Fibroblast of lung (primary cell): Measurements from ENCODE around the gene GYPC. TPM values are rescaled to one million over a fixed set of nuclear protein-coding genes. Genes with fewer than 3 reads are reported as not detected.

Source experiments
- DNase-seq, 2 donors: peaks; one replicate each; pipeline versions ENCODE4 v3.0.0 to v3.0.0-alpha.2; 2010; ENCODE audit warnings: low read depth in 2 of 2
- H2AFZ ChIP-seq: 2 replicates; pipeline ENCODE4 v1.5.1; 2012; ENCODE audit warnings: low read length, control low read depth, inconsistent platforms
- H3K27ac ChIP-seq: 2 replicates; pipeline ENCODE4 v1.5.1; 2011; ENCODE audit warnings: low read length, control low read depth; ENCODE audit not compliant: insufficient read depth
- H3K27me3 ChIP-seq: 2 replicates; pipeline ENCODE4 v1.5.1; 2011; ENCODE audit warnings: mild to moderate bottlenecking, low read length; ENCODE audit not compliant: control insufficient read depth, insufficient read depth
- H3K36me3 ChIP-seq: 2 replicates; pipeline ENCODE4 v1.5.1; 2011; ENCODE audit warnings: low read length; ENCODE audit not compliant: control insufficient read depth, insufficient read depth
- H3K4me1 ChIP-seq: 2 replicates; pipeline ENCODE4 v1.5.1; 2011; ENCODE audit warnings: low read length; ENCODE audit not compliant: control insufficient read depth, insufficient read depth; ENCODE audit errors: extremely low read depth
- H3K4me2 ChIP-seq: 2 replicates; pipeline ENCODE4 v1.5.1; 2011; ENCODE audit warnings: low read length, control low read depth; ENCODE audit not compliant: insufficient read depth; ENCODE audit errors: extremely low read depth
- H3K4me3 ChIP-seq, 4 experiments: fragments of 200-600 bp in 1 of 4; sonication (generic) in 1 of 4; replicated peaks in 1 of 4; 2 replicates each; pipeline ENCODE4 v1.5.1; 2011 to 2016; ENCODE audit warnings: low read length in 4 of 4, low read depth in 3 of 4, mild to moderate bottlenecking in 3 of 4, control low read depth in 2 of 4, inconsistent platforms in 1 of 4, mixed read lengths in 1 of 4; ENCODE audit not compliant: insufficient read depth in 1 of 4; ENCODE audit errors: control extremely low read depth in 1 of 4
- H3K79me2 ChIP-seq: 2 replicates; pipeline ENCODE4 v1.5.1; 2012; ENCODE audit warnings: mild to moderate bottlenecking, low read length, inconsistent platforms; ENCODE audit not compliant: control insufficient read depth, insufficient read depth
- H3K9ac ChIP-seq: 2 replicates; pipeline ENCODE4 v1.5.1; 2011; ENCODE audit warnings: mild to moderate bottlenecking, low read length, control low read depth; ENCODE audit not compliant: insufficient read depth
- H3K9me3 ChIP-seq: 2 replicates; pipeline ENCODE4 v1.5.1; 2012; ENCODE audit warnings: low read depth, low read length; ENCODE audit not compliant: control insufficient read depth, insufficient read depth
- H4K20me1 ChIP-seq: 2 replicates; pipeline ENCODE4 v1.5.1; 2011; ENCODE audit warnings: low read length; ENCODE audit not compliant: control insufficient read depth, insufficient read depth; ENCODE audit errors: extremely low read depth
- CTCF ChIP-seq, 2 donors: IDR thresholded peaks in 1 of 2; conservative IDR thresholded peaks in 1 of 2; 1 replicate in 1 of 2; 2 replicates in 1 of 2; pipeline ENCODE4 v1.5.1; 2011 to 2012; ENCODE audit warnings: low read length in 2 of 2, control low read depth in 1 of 2, inconsistent platforms in 1 of 2, low read depth in 1 of 2, mild to moderate bottlenecking in 1 of 2
- EZH2 ChIP-seq: IDR thresholded peaks from 2 replicates; pipeline ENCODE4 v1.5.1; 2012; ENCODE audit warnings: low read length, control low read depth, mild to moderate bottlenecking; ENCODE audit errors: missing control alignments
- polyA plus RNA-seq, 2 donors: library from polyadenylated mRNA; depleted of rRNA in 1 of 2; stranded (reverse) in 1 of 2; unstranded in 1 of 2; fragments of >200 nt; gene quantifications; 2 replicates each; pipeline ENCODE4 v1.2.1, GENCODE V29; 2011 to 2012; ENCODE audit warnings: missing spikeins in 1 of 2
- total RNA-seq: library from RNA; depleted of rRNA; stranded (reverse); fragments of >200 nt; gene quantifications from 2 replicates; pipeline ENCODE4 v1.2.1, GENCODE V29; 2014

The GYPC gene
- total and polyA plus RNA-seq, 2 donors (not counting 1 experiment from before 2014, with no cell fraction given): 135 to 167 TPM

GRCh38 chr2:126696644-126697520, 40.9 kb downstream of the GYPC start:
- Histone ChIP-seq H3K4me3 (no peak overlapping the region), H3K9ac (no peak overlapping the region), H3K9me3 (no peaks in the 10 kb centered on the region), H3K4me2 (no peak overlapping the region), H3K36me3 (peaks cover 8% of the 10 kb centered on the region), H4K20me1 (no peaks in the 10 kb centered on the region), H3K27ac (no peak overlapping the region), H3K79me2 (no peaks in the 10 kb centered on the region), H3K4me1 (peaks cover 3% of the 10 kb centered on the region), H2AFZ (no peak overlapping the region), H3K27me3 (no peaks in the 10 kb centered on the region)
- TF ChIP-seq CTCF (conservative IDR thresholded peaks at IDR 0.05 in 1 of 2, IDR thresholded peaks at IDR 0.05 in 1 of 2; ENCODE audit: low read depth in 1 of 2, low read length in 2 of 2) (no peak), EZH2 (no peak)
- DNase-seq: no peak

- no peaks in the 10 kb centered on the region for H3K79me2 ChIP-seq
- no peak overlapping the region for H3K4me2 ChIP-seq
- no peak for DNase-seq
- H3K36me3 ChIP-seq: peaks cover 8% of the 10 kb centered on the region
- TF ChIP-seq CTCF (conservative IDR thresholded peaks at IDR 0.05 in 1 of 2, IDR thresholded peaks at IDR 0.05 in 1 of 2; ENCODE audit: low read depth in 1 of 2, low read length in 2 of 2) (no peak), EZH2 (no peak)
- no peak overlapping the region for H3K4me3 ChIP-seq
- no peaks in the 10 kb centered on the region for H3K27me3 ChIP-seq
- no peak overlapping the region for H3K9ac ChIP-seq
- H4K20me1 ChIP-seq: no peaks in the 10 kb centered on the region
- H3K9me3 ChIP-seq: no peaks in the 10 kb centered on the region
- H3K4me1 ChIP-seq: peaks cover 3% of the 10 kb centered on the region
- no peak overlapping the region for H3K27ac ChIP-seq
- H2AFZ ChIP-seq: no peak overlapping the region
These were observed 42.4 kb downstream of the GYPC start for GRCh38 chr2:126698376-126698775.

- Histone ChIP-seq H3K4me3 (no peak overlapping the region), H3K9me3 (no peaks in the 10 kb centered on the region), H3K4me2 (no peak overlapping the region), H3K36me3 (peaks cover 8% of the 10 kb centered on the region), H3K27ac (no peak overlapping the region), H3K79me2 (no peaks in the 10 kb centered on the region), H4K20me1 (no peaks in the 10 kb centered on the region), H3K27me3 (no peaks in the 10 kb centered on the region), H3K9ac (no peak overlapping the region), H3K4me1 (peaks cover 3% of the 10 kb centered on the region), H2AFZ (no peak overlapping the region)
- DNase-seq: no peak
- TF ChIP-seq CTCF (conservative IDR thresholded peaks at IDR 0.05 in 1 of 2, IDR thresholded peaks at IDR 0.05 in 1 of 2; ENCODE audit: low read depth in 1 of 2, low read length in 2 of 2) (no peak), EZH2 (no peak)
These were observed 43.1 kb downstream of the GYPC start for GRCh38 chr2:126699018-126699417.
